GM21515 (cell line): ENCODE results near the gene PCCB.
"Not testable (repeated sequence)": the region's sequence is repeated elsewhere in the genome, so short reads cannot be mapped to it uniquely, and the experiment has no call there.

Source experiments
- ATAC-seq: cut with Tn5 transposase; IDR thresholded peaks from one replicate; pipeline ENCODE4 v1.9.1; 2021; ENCODE audit not compliant: unreplicated experiment

PCCB gene

DNA sequence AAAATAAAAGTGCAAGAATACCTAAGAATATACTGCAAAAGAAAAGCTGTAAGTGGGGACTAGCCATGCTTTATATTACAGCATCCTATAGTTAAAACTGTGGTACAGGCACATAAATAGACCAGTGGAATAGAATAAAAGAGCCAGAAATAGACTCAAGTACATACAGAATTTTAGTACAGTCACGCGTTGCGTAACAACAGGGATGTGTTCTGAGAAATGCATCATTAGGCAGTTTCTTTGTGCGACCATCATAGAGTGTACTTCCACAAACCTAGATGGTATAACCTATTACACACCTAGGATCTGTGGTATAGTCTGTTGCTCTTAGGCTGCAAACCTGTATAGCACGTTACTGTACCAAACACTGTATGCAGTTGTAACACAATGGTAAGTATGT lies 61.8 kb downstream of the PCCB start:
- no peak for ATAC-seq

DNA sequence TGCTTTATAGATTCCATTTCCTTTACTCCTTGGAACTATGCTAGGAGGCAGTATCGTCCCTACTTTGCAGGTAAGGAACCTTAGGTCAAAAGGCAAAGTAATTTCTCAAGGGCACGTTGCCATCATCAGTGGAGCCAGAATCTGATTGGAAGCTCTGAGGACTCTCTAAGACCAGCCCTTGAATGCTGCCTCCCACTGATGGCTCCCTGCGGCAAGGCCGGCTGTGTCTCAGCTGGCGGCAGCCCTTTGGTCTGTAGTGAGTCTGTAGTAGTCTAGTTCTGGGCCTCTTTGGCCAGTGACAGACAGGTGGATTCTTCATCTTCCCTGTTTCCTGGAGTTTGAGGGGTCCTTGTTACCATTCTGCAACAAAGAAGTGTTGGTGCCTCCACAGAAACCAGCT lies 76.2 kb downstream of the PCCB start:
- no peak for ATAC-seq

- no peak for ATAC-seq
Observed at GRCh38 chr3:136327671-136328070, 77.5 kb downstream of the PCCB start.

DNA sequence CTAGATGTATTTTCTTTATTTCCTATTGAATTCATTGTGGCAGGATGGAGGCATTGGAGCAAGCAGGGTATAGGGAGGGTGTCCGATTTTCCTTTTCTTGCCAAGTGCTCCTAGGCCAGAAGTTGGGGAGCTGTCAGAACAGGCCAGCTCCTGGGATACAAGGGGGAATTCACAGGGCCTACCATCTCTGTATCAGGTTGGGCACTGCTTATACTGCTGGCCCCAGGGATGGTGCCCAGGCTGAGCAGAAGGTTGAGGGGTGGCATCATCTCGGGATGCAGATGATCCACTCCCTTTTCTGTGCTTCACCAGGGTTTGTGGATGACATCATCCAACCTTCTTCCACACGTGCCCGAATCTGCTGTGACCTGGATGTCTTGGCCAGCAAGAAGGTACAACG lies 79.5 kb downstream of the PCCB start:
- no peak for ATAC-seq

DNA sequence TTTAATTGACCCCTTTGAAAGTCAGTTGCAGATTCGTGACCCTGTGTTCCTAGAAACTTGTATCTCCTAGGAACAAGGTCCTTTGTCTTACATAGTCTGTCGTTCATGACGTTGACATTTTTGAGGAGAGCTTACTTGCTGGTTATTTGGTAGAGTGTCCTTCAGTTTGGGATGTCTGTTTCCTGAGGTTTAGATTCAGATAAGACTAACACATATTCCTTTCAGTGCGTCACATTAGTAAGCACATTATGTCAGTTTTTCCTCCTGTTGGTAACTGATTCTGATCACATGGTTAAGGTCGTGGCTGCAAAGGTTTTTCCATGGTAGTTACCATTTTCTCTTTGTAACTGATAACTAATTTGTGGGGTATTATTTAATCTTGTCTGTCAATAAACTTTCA lies 80.8 kb downstream of the PCCB start:
- ATAC-seq, result no peak

DNA sequence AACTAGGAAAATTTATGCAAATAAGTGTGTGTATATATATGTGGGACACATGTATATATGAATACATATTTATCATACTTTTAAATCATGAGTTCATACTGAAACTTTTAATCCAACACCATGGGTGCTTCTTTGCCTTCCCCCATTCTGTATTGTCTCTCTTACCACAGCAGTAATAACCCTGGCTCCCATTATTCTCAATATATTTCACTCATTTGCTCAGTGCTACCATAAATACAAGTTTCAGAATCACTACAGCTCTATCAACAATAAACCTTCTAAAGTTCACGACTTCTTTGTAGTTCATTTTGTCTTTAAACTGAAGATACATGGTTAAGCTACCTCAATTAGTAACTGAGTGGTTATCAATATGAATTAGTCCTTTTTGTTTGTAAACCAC lies 82.2 kb downstream of the PCCB start:
- no peak for ATAC-seq

DNA sequence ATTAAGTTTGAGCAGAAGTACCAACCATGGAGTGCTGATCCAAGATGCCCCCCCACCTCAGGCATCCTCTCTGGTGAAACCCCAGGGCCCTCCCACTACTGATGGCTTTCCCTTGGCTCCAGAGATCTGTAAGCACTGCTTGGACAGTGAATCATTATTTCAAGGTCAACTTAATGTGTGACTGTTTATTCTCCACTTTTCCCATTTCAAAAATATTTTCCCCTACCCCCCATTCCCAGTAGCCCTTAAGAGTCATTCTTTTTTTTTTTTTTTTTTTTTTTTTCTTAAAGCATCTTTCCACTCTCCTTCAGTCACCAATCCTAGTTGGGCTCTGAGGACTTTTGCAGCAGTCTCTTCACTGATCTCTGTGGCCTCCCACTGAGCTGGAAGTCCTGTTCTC lies 82.6 kb downstream of the PCCB start:
- ATAC-seq, result no peak

DNA sequence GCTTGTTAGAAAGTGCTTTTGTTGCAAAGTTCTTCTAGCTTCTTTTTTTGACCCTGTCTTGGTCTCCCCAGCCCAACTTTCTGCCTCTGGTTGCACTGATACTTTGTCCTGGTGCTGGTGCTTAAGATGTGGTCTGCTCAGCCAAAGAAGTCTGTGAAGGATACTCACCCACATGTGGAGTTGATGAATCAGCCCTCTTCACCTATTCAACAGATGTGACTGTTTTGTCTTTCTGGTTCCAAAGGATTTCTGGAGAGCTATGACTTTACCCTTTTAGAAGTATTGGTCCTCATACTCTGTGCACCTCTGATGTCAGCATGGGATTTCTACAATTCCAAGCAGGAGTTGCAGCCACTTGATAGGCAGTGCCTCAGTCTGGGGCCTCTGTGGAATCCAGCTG lies 84.1 kb downstream of the PCCB start:
- no peak for ATAC-seq

- ATAC-seq, result not testable (repeated sequence)
Observed at GRCh38 chr3:136334726-136335125, 84.6 kb downstream of the PCCB start.

- ATAC-seq, result no peak
Observed at GRCh38 chr3:136336329-136337100, 86.4 kb downstream of the PCCB start.

DNA sequence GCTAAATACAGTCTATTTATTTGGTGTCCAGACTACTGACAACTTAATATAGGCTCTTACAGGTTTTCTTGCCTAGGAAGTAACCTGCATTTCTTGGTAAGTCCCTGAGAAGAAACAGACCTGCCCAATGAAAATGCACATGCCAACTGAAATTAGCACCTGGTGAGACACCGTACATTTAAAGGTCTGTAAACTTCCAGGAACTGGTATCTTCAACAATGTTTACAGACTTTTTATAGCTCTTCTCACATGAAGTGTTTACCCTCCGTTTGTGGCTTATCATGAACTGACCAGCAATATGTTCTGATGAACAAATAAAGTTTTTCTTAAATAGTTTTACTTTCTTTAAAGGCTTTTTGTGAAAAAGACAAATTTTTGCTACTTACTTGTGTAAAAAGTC lies 93.3 kb downstream of the PCCB start:
- no peak for ATAC-seq

DNA sequence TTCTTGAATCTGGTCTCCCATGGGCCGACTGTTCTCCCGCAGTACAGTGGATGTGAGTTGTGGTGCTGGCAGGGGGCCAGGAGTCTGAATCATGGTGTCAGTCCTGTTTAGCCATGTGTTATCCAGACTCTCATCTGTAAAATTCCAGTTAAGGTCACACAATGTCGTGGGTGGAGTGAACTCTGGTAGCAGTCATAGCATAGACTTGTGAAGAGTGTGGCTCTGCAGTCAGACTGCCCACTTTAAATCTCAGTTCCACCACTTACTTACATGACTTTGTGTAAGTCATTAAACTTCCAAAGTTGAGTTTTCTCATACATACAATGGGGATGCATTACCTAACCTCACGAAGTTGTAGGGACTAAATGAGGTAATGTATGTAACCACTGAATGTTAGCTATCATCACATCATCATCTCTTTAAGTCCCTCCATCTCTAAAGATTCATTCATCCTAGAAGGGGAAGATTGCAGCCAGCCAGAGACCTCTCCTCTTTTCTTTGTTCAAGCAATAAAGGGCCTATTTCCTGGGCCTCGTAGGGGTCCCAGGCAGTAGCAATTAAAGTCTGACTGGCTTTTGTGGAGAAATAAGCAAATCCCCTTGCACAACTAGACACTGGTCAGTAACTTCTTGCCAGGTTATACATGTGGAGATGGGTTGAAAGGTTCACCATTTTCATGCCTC lies 93.9 kb downstream of the PCCB start:
- no peak for ATAC-seq

DNA sequence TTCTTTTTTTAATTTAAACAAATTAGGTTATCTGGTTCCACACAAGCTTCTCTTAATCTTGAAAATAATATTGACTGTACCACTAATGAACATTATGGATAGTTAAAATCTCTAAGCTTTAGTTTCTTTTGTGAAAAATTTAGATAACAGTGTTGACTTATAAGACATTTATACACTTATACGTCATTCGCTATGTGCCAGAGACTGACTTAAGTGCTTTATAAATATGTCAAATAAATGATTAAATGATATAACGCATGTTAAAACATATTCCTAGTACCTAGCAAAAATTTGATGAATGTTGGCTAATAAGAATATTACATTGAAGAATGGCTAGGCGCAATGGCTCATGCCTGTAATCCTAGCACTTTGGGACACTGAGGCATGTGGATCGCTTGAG lies 96.3 kb downstream of the PCCB start:
- ATAC-seq, result no peak

- ATAC-seq, result no peak
Observed at GRCh38 chr3:136350132-136350531, 100.0 kb downstream of the PCCB start.

DNA sequence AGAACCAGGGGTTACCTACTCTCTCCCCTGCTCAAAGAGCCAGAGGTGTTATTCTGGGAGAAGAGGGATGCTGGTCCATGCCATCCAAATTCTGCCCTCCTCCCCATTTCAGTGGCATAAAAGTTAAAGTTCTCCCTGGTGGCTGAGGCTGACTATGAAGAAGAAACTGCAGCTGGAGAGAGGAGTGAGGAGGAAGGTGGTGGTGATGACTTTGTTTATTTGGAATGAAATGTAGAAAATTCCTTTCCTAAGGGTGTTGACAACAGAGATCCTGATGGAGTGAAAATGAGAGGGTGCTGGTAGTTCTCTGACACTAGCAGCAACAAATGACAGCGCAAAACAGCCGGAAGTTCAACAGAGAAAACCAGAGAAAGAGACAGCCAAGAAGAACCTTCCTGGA lies 100.4 kb downstream of the PCCB start:
- ATAC-seq, result no peak

DNA sequence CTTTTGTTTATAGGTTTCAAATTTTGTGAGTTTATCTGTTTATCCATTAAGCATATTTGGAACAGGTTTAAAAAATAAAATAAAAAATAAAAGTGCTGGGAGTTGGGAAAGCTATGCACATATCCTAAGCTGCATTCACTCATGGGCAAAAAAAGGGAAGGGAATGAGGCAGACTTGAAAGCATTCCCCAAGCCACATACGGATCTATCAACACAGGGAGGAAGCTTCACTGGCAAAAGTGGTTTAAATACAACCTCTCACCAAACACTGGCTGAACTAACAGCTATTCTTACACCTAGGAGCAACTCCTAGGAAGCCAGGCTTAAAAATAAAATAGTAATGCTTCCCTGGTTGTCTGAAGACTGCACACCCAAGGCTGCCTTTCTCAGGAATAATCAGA lies 101.2 kb downstream of the PCCB start:
- ATAC-seq, result no peak

GRCh38 chr3:136351905-136352304 lies 101.8 kb downstream of the PCCB start:
- ATAC-seq, result no peak

GRCh38 chr3:136353461-136353860 lies 103.3 kb downstream of the PCCB start:
- ATAC-seq, result no peak

- ATAC-seq, result no peak
Observed at GRCh38 chr3:136366289-136366688, 116.1 kb downstream of the PCCB start.

GRCh38 chr3:136375800-136376199 lies 125.7 kb downstream of the PCCB start:
- not testable (repeated sequence) for ATAC-seq

DNA sequence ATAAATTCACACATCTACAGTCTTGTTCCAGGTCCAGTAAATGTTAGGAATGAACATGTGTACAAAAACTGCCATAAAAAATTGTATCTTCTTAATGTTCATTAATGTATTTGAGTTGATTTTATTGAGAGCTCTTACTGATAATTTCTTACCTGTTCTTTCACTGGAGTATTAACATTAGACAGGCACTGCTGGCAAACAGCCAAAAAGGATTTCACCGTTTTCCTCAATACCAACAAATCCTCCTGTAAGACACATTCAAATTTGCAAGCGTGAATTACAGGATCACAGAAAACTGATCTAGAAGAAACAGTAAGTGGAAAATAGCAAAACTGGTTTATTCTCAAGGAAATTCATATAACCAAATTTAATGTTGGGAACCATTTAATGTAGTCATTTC lies 127.4 kb downstream of the PCCB start:
- ATAC-seq, result no peak

DNA sequence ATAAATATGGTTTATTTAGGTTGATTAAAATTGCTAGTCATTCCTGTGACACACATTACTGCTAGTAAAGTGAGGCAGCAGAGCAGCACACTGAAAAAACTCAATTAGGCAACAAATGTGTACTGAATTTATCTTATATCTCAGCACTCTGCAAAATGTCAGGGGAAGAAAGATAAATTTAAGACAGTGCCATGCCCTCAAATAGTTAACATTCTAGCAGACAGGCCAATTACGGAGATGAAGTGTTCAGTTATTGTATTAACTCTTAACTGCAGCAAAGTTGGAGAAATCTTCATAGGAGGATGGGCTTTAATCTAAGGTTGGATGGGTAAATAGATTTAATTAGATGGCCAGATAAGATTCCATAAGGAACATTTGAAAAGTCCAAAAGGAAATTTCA lies 127.9 kb downstream of the PCCB start:
- no peak for ATAC-seq
